Measurements from ENCODE around the gene AGPAT1. TPM values are rescaled to one million over a fixed set of nuclear protein-coding genes. Genes with fewer than 3 reads are reported as not detected.

The AGPAT1 gene
- polyA plus RNA-seq, 1 donor (not counting 4 experiments of a cell fraction or from before 2014, with no cell fraction given): 46.4 TPM

DNA sequence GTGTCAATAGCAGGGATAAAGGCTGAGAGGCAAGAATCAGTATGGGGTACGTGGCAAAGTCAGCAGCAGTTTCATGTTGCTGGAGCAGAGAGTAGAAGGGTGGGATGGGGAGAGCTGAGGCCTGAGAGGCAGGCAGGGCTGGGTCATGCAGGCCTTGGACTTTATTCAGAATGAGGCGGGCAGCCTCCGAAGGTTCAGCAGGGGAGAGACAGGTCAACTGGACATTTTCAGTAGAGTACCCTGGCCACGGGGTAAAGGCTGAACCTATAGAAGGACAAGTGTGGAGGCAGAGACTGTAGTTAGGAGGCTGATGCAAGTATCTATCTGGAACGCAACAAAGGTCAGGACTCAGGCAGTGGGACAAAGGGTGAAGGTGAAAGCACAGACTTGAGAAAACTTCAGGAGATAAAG lies 34.3 kb upstream of the AGPAT1 start:
- dilution Hi-C loops (cut with MboI; ENCODE audit: extremely low pct_ligation_motif_present, low sequenced_read_pairs): no loop called here
- no peak for TF ChIP-seq EZH2 (IDR thresholded peaks at IDR 0.05; ENCODE audit: low read length)
- TF ChIP-seq, protein P1, sequence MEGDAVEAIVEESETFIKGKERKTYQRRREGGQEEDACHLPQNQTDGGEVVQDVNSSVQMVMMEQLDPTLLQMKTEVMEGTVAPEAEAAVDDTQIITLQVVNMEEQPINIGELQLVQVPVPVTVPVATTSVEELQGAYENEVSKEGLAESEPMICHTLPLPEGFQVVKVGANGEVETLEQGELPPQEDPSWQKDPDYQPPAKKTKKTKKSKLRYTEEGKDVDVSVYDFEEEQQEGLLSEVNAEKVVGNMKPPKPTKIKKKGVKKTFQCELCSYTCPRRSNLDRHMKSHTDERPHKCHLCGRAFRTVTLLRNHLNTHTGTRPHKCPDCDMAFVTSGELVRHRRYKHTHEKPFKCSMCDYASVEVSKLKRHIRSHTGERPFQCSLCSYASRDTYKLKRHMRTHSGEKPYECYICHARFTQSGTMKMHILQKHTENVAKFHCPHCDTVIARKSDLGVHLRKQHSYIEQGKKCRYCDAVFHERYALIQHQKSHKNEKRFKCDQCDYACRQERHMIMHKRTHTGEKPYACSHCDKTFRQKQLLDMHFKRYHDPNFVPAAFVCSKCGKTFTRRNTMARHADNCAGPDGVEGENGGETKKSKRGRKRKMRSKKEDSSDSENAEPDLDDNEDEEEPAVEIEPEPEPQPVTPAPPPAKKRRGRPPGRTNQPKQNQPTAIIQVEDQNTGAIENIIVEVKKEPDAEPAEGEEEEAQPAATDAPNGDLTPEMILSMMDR (optimal IDR thresholded peaks at IDR 0.05 in 1 of 3, IDR thresholded peaks at IDR 0.05 in 1 of 3, conservative IDR thresholded peaks at IDR 0.05 in 1 of 3; ENCODE audit: extremely low read depth in 1 of 3, insufficient read depth in 2 of 3, low read length in 3 of 3): no peak
- no peak overlapping the region for H3K9ac ChIP-seq (ENCODE audit: control insufficient read depth, extremely low read depth, insufficient read depth, low read length)
- H3K4me2 ChIP-seq (ENCODE audit: control insufficient read depth, extremely low read depth, insufficient read depth, low read depth, low read length): no peak overlapping the region
- no peak for DNase-seq (ENCODE audit: low read depth, low spot score)
- H3K27me3 ChIP-seq (ENCODE audit: control insufficient read depth, extremely low read depth, insufficient read depth, low read length): no peaks in the 10 kb centered on the region
- H3K9me1 ChIP-seq (ENCODE audit: control insufficient read depth, extremely low read depth, insufficient read depth, low read length): no peaks in the 10 kb centered on the region
- no peaks in the 10 kb centered on the region for H4K20me1 ChIP-seq (ENCODE audit: control insufficient read depth, extremely low read depth, insufficient read depth, low read length)
- no peaks in the 10 kb centered on the region for H3K36me3 ChIP-seq (ENCODE audit: control insufficient read depth in 2 of 2, extremely low read depth in 1 of 2, insufficient read depth in 2 of 2, low read length in 2 of 2)
- H3K27ac ChIP-seq (ENCODE audit: control insufficient read depth, insufficient read depth, low read length): no peak overlapping the region
- H3K79me2 ChIP-seq (ENCODE audit: control insufficient read depth, insufficient read depth, low read length): no peaks in the 10 kb centered on the region
- no peak overlapping the region for H3K4me3 ChIP-seq (ENCODE audit: control insufficient read depth in 2 of 3, extremely low read depth in 1 of 3, insufficient read depth in 2 of 3, low read depth in 1 of 3, low read length in 3 of 3)
- no peaks in the 10 kb centered on the region for H3K4me1 ChIP-seq (ENCODE audit: control insufficient read depth, extremely low read depth, insufficient read depth, low read length)
- H3K9me3 ChIP-seq (ENCODE audit: control insufficient read depth, low read depth, low read length): no peaks in the 10 kb centered on the region
- no peak overlapping the region for H2AFZ ChIP-seq (ENCODE audit: control insufficient read depth, low read length)
- no peak for FAIRE-seq

DNA sequence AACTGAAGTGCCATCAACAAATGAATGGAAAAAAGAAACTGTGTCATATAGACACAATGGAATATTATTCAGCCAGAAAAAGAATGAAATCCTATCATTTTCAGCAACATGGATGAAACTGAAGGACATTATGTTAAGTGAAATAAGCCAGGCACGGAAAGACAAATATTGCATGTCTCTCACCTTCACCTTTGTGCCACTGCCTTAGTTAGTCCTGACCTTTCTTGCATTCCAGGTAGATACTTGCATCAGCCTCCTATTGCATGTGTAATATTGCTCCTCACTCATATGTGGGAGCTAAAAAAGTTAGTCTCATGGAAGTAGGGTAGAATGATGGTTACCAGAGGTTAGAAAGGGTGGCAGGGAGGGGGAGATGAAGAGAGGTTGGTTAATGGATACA lies 33.1 kb upstream of the AGPAT1 start:
- TF ChIP-seq, protein P1 (optimal IDR thresholded peaks at IDR 0.05 in 1 of 3, IDR thresholded peaks at IDR 0.05 in 1 of 3, conservative IDR thresholded peaks at IDR 0.05 in 1 of 3; ENCODE audit: extremely low read depth in 1 of 3, insufficient read depth in 2 of 3, low read length in 3 of 3): no peak
- no peak for TF ChIP-seq EZH2 (IDR thresholded peaks at IDR 0.05; ENCODE audit: low read length)
- Histone ChIP-seq H3K4me2 (ENCODE audit: control insufficient read depth, extremely low read depth, insufficient read depth, low read depth, low read length) (no peak overlapping the region), H3K9me3 (ENCODE audit: control insufficient read depth, low read depth, low read length) (no peaks in the 10 kb centered on the region), H3K36me3 (ENCODE audit: control insufficient read depth in 2 of 2, extremely low read depth in 1 of 2, insufficient read depth in 2 of 2, low read length in 2 of 2) (no peaks in the 10 kb centered on the region), H2AFZ (ENCODE audit: control insufficient read depth, low read length) (no peak overlapping the region), H3K27ac (ENCODE audit: control insufficient read depth, insufficient read depth, low read length) (no peak overlapping the region), H3K9ac (ENCODE audit: control insufficient read depth, extremely low read depth, insufficient read depth, low read length) (no peak overlapping the region), H4K20me1 (ENCODE audit: control insufficient read depth, extremely low read depth, insufficient read depth, low read length) (no peaks in the 10 kb centered on the region), H3K79me2 (ENCODE audit: control insufficient read depth, insufficient read depth, low read length) (no peaks in the 10 kb centered on the region), H3K4me3 (ENCODE audit: control insufficient read depth in 2 of 3, extremely low read depth in 1 of 3, insufficient read depth in 2 of 3, low read depth in 1 of 3, low read length in 3 of 3) (no peak overlapping the region), H3K9me1 (ENCODE audit: control insufficient read depth, extremely low read depth, insufficient read depth, low read length) (no peaks in the 10 kb centered on the region), H3K27me3 (ENCODE audit: control insufficient read depth, extremely low read depth, insufficient read depth, low read length) (no peaks in the 10 kb centered on the region), H3K4me1 (ENCODE audit: control insufficient read depth, extremely low read depth, insufficient read depth, low read length) (no peaks in the 10 kb centered on the region)
- no peak for FAIRE-seq
- no peak for DNase-seq (ENCODE audit: low read depth, low spot score)
- dilution Hi-C loops (cut with MboI; ENCODE audit: extremely low pct_ligation_motif_present, low sequenced_read_pairs): no loop called here

All from keratinocyte (primary cell).